Loucy (cell line): ENCODE data around the gene TMEM250.

Experiments used
- H2AFZ ChIP-seq: fragments of 200-600 bp; sonication (generic); 2 replicates; pipeline ENCODE4 v1.6.0; 2016; ENCODE audit warnings: antibody characterized with exemption, mild to moderate bottlenecking, low read length, moderate library complexity
- H3F3A ChIP-seq: fragments of 200-600 bp; 2 replicates; pipeline ENCODE4 v1.6.0; 2016; ENCODE audit warnings: antibody characterized with exemption, low read depth, mild to moderate bottlenecking
- H3K27me3 ChIP-seq: fragments of 200-600 bp; sonication (generic); 2 replicates; pipeline ENCODE4 v1.6.1; 2014; ENCODE audit warnings: low read length, mild to moderate bottlenecking; ENCODE audit not compliant: insufficient read depth, poor library complexity, severe bottlenecking
- H3K36me3 ChIP-seq: fragments of 200-600 bp; sonication (generic); 2 replicates; pipeline ENCODE4 v1.6.1; 2016; ENCODE audit warnings: low read length; ENCODE audit not compliant: insufficient read depth
- H3K4me1 ChIP-seq: fragments of 200-600 bp; sonication (generic); 2 replicates; pipeline ENCODE4 v1.5.1; 2014; ENCODE audit warnings: low read length, mild to moderate bottlenecking; ENCODE audit not compliant: insufficient read depth, poor library complexity, severe bottlenecking
- H3K4me2 ChIP-seq: fragments of 200-600 bp; sonication (generic); 2 replicates; pipeline ENCODE4 v1.6.0; 2014; ENCODE audit warnings: antibody characterized with exemption, low read length, low read depth, mild to moderate bottlenecking; ENCODE audit not compliant: poor library complexity, severe bottlenecking
- H3K4me3 ChIP-seq: fragments of 200-600 bp; sonication (generic); 2 replicates; pipeline ENCODE4 v1.5.1; 2014; ENCODE audit warnings: low read length, mild to moderate bottlenecking, mixed read lengths; ENCODE audit not compliant: poor library complexity, severe bottlenecking
- H3K79me2 ChIP-seq: fragments of 200-600 bp; sonication (generic); 2 replicates; pipeline ENCODE4 v1.6.1; 2014; ENCODE audit warnings: low read length; ENCODE audit not compliant: insufficient read depth
- H3K9ac ChIP-seq: fragments of 200-600 bp; sonication (generic); 2 replicates; pipeline ENCODE4 v1.6.0; 2014; ENCODE audit warnings: mild to moderate bottlenecking, low read depth, low read length, moderate library complexity; ENCODE audit not compliant: poor library complexity, severe bottlenecking
- H3K9me2 ChIP-seq: fragments of 200-600 bp; sonication (generic); replicated peaks from 2 replicates; pipeline ENCODE4 v1.6.1; 2016; ENCODE audit warnings: low read depth, low read length, mixed read lengths
- H3K9me3 ChIP-seq: fragments of 200-600 bp; sonication (generic); 2 replicates; pipeline ENCODE4 v1.6.1; 2014; ENCODE audit warnings: mild to moderate bottlenecking, antibody characterized with exemption, low read length, low read depth; ENCODE audit not compliant: insufficient read depth
- H4K20me1 ChIP-seq: fragments of 200-600 bp; sonication (generic); 2 replicates; pipeline ENCODE4 v1.6.0; 2014; ENCODE audit warnings: antibody characterized with exemption, low read length, mild to moderate bottlenecking; ENCODE audit not compliant: insufficient read depth, poor library complexity, severe bottlenecking
- EZH2phosphoT487 ChIP-seq: fragments of 200-600 bp; IDR thresholded peaks from 2 replicates; pipeline ENCODE4 v1.6.1; 2018; ENCODE audit warnings: antibody characterized with exemption, mild to moderate bottlenecking, moderate library complexity, borderline replicate concordance
- TF ChIP-seq, protein P1 (sequence below): fragments of 200-600 bp; sonication (generic); conservative IDR thresholded peaks from 2 replicates; pipeline ENCODE4 v1.5.1; 2014; ENCODE audit warnings: mild to moderate bottlenecking, antibody characterized with exemption, low read length

Gene TMEM250

DNA sequence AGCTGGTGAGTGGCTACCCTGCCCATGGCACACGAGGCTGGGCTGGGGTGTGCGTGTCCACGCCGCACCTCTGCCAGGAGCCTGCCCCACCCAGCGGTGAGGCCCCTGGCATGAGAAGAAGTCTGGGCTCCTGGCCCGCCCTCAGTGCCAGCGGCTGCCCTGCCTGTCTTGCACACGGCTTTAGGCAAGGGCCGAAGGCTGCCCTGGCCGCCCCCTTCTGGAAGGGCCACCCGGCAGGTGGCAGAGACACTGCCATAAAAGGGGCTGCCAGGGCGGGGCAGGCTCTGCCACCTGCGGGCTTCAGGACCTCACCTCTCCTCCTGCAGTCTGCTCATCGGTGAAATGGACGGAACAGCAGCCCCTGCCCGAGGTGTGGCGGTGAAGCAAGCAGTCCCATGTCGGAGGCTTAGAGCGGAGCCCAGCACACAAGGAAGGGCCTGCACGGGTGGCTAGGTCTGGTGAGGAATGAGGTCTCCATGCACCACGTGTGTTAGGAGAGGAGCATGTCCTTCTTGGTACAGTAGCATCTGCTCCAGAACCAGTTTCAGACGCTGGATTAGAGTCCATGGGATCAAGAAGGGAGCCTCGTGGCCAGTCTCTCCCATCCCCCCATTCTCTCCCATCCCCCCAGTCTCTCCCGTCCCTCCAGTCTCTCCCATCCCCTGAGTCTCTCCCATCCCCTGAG lies 34.8 kb upstream of the TMEM250 start:
- Histone ChIP-seq H3F3A (no peaks in the 10 kb centered on the region), H3K79me2 (no peaks in the 10 kb centered on the region), H3K4me2 (no peak overlapping the region), H3K9me2 (no peaks in the 10 kb centered on the region), H4K20me1 (no peaks in the 10 kb centered on the region), H3K9ac (no peak overlapping the region), H3K9me3 (no peaks in the 10 kb centered on the region), H3K4me1 (peaks cover 5% of the 10 kb centered on the region), H3K27me3 (no peaks in the 10 kb centered on the region), H2AFZ (no peak overlapping the region), H3K36me3 (no peaks in the 10 kb centered on the region), H3K4me3 (no peak overlapping the region)
- TF ChIP-seq, protein P1, sequence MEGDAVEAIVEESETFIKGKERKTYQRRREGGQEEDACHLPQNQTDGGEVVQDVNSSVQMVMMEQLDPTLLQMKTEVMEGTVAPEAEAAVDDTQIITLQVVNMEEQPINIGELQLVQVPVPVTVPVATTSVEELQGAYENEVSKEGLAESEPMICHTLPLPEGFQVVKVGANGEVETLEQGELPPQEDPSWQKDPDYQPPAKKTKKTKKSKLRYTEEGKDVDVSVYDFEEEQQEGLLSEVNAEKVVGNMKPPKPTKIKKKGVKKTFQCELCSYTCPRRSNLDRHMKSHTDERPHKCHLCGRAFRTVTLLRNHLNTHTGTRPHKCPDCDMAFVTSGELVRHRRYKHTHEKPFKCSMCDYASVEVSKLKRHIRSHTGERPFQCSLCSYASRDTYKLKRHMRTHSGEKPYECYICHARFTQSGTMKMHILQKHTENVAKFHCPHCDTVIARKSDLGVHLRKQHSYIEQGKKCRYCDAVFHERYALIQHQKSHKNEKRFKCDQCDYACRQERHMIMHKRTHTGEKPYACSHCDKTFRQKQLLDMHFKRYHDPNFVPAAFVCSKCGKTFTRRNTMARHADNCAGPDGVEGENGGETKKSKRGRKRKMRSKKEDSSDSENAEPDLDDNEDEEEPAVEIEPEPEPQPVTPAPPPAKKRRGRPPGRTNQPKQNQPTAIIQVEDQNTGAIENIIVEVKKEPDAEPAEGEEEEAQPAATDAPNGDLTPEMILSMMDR: no peak
- TF ChIP-seq EZH2phosphoT487: no peak

DNA sequence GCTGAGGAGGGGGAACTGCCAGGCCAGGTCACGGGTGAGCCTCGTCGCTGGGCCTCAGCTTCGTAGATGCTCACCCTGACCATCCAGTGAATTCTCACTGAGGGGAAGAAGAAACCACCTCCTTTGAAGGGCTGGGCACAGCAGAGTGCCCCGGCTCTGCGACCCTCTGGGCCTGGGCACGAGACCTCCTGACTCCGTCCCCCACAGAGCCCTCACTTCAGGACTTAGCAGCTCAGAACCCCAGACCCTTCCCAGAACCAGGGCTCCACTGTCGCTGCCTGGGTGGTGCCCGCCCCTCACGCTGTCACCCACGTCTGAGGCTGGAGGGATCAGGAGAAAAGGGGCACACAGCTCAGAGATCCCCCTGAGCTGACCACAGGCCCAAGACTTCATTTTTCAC lies 34.3 kb upstream of the TMEM250 start:
- Histone ChIP-seq H3F3A (no peaks in the 10 kb centered on the region), H3K4me3 (no peak overlapping the region), H3K9me3 (no peaks in the 10 kb centered on the region), H3K9me2 (no peaks in the 10 kb centered on the region), H3K4me2 (no peak overlapping the region), H3K27me3 (no peaks in the 10 kb centered on the region), H2AFZ (no peak overlapping the region), H3K4me1 (peaks cover 5% of the 10 kb centered on the region), H3K79me2 (no peaks in the 10 kb centered on the region), H3K9ac (no peak overlapping the region), H3K36me3 (no peaks in the 10 kb centered on the region), H4K20me1 (no peaks in the 10 kb centered on the region)
- no peak for TF ChIP-seq EZH2phosphoT487
- TF ChIP-seq, protein P1: no peak

DNA sequence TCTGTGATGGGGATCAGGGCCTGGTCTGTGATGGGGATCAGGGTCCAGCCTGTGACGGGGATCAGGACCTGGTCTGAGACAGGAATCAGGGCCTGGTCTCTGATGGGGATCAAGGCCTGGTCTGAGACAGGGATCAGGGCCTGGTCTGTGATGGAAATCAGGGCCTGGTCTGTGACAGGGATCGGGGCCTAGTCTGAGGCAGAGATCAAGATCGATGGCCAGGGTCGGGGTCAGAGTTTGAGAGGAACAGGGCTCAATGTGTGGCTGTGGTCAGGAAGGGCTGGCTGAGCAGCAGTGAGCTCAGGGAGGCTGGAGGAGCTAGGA lies 33.8 kb upstream of the TMEM250 start:
- Histone ChIP-seq H3K4me3 (no peak overlapping the region), H3K36me3 (no peaks in the 10 kb centered on the region), H2AFZ (no peak overlapping the region), H4K20me1 (no peaks in the 10 kb centered on the region), H3K9me2 (no peaks in the 10 kb centered on the region), H3K9ac (no peak overlapping the region), H3K4me2 (no peak overlapping the region), H3K4me1 (peaks cover 2% of the 10 kb centered on the region), H3F3A (no peaks in the 10 kb centered on the region), H3K9me3 (no peaks in the 10 kb centered on the region), H3K79me2 (no peaks in the 10 kb centered on the region), H3K27me3 (no peaks in the 10 kb centered on the region)
- TF ChIP-seq, protein P1: no peak
